ENCODE measurements around the gene ATG5. TPM values are rescaled to one million over a fixed set of nuclear protein-coding genes. Genes with fewer than 3 reads are reported as not detected.
A peak's percentile ranks its signal among the peaks of the same experiment; 100 is the strongest.

The ATG5 gene
- total RNA-seq, 6 experiments from 2014 or later: 19.4 to 24.8 (median 21.5) TPM

- H3K4me3 Mint-ChIP-seq: no peak overlapping the region
- H3K4me1 Mint-ChIP-seq (ENCODE audit: low read depth): peaks cover 27% of the 10 kb centered on the region
- TF ChIP-seq CTCF (IDR thresholded peaks at IDR 0.05): no peak
- no peak for DNase-seq
- H3K27me3 Mint-ChIP-seq (ENCODE audit: insufficient read depth): 0 out of 2 replicates have a peak, but pooled peaks cover 1% of the 10 kb centered on the region
- no peaks in the 10 kb centered on the region for H3K9me3 Mint-ChIP-seq
- H3K36me3 Mint-ChIP-seq (ENCODE audit: low read depth): peaks cover 8% of the 10 kb centered on the region; the same call in 1 of the 2 replicates
- H3K27ac Mint-ChIP-seq: no peak overlapping the region
Observed at GRCh38 chr6:106183430-106183829, 142.1 kb downstream of the ATG5 start.

GRCh38 chr6:106182455-106182854 lies 143.1 kb downstream of the ATG5 start:
- peak overlapping the region; percentile 47 for H3K4me3 Mint-ChIP-seq
- H3K27me3 Mint-ChIP-seq (ENCODE audit: insufficient read depth): 0 out of 2 replicates have a peak, but pooled peaks cover 1% of the 10 kb centered on the region
- DNase-seq: no peak
- peak overlapping the region; percentile 83 for H3K27ac Mint-ChIP-seq
- no peak for TF ChIP-seq CTCF (IDR thresholded peaks at IDR 0.05)
- peaks cover 8% of the 10 kb centered on the region; the same call in 1 of the 2 replicates for H3K36me3 Mint-ChIP-seq (ENCODE audit: low read depth)
- peaks cover 25% of the 10 kb centered on the region for H3K4me1 Mint-ChIP-seq (ENCODE audit: low read depth)
- H3K9me3 Mint-ChIP-seq: no peaks in the 10 kb centered on the region

GRCh38 chr6:106181664-106182418 lies 143.7 kb downstream of the ATG5 start:
- peak; percentile 91 for DNase-seq
- Mint-ChIP-seq H3K4me3 (peak overlapping the region; percentile 47), H3K27ac (peak overlapping the region; percentile 83), H3K36me3 (ENCODE audit: low read depth) (peaks cover 8% of the 10 kb centered on the region; the same call in 1 of the 2 replicates), H3K4me1 (ENCODE audit: low read depth) (peaks cover 22% of the 10 kb centered on the region), H3K27me3 (ENCODE audit: insufficient read depth) (0 out of 2 replicates have a peak, but pooled peaks cover 1% of the 10 kb centered on the region), H3K9me3 (no peaks in the 10 kb centered on the region)
- TF ChIP-seq CTCF (IDR thresholded peaks at IDR 0.05): no peak

GRCh38 chr6:106180208-106180607 lies 145.4 kb downstream of the ATG5 start:
- no peak overlapping the region for H3K27ac Mint-ChIP-seq
- no peak for TF ChIP-seq CTCF (IDR thresholded peaks at IDR 0.05)
- peaks cover 13% of the 10 kb centered on the region for H3K4me1 Mint-ChIP-seq (ENCODE audit: low read depth)

GRCh38 chr6:106178900-106179299 lies 146.7 kb downstream of the ATG5 start:
- Mint-ChIP-seq H3K27ac (no peak overlapping the region), H3K36me3 (ENCODE audit: low read depth) (peaks cover 6% of the 10 kb centered on the region), H3K9me3 (no peaks in the 10 kb centered on the region), H3K27me3 (ENCODE audit: insufficient read depth) (0 out of 2 replicates have a peak, but pooled peaks cover 1% of the 10 kb centered on the region), H3K4me3 (no peak overlapping the region), H3K4me1 (ENCODE audit: low read depth) (peaks cover 13% of the 10 kb centered on the region; the same call in 1 of the 2 replicates)
- DNase-seq: no peak
- TF ChIP-seq CTCF (IDR thresholded peaks at IDR 0.05): no peak

More at GRCh38 chr6:106180208-106180607, 145.4 kb downstream of the ATG5 start:
- no peak overlapping the region for H3K4me3 Mint-ChIP-seq
- 0 out of 2 replicates have a peak, but pooled peaks cover 1% of the 10 kb centered on the region for H3K27me3 Mint-ChIP-seq (ENCODE audit: insufficient read depth)
- no peak for DNase-seq
- H3K9me3 Mint-ChIP-seq: no peaks in the 10 kb centered on the region
- H3K36me3 Mint-ChIP-seq (ENCODE audit: low read depth): peaks cover 6% of the 10 kb centered on the region

Measured in HFFc6 (cell line).